Nephron progenitor cell (in vitro differentiated cells): ENCODE results near the gene LINC01488.

Source experiments
- DNase-seq: peaks from one replicate; pipeline ENCODE4 v3.0.0; 2021
- H3K27ac Mint-ChIP-seq: 2 replicates; pipeline ENCODE4 v1.8.0; 2021; ENCODE audit warnings: mild to moderate bottlenecking, moderate library complexity, mixed read lengths
- H3K27me3 Mint-ChIP-seq: 2 replicates; pipeline ENCODE4 v1.8.0; 2021; ENCODE audit warnings: mild to moderate bottlenecking, low read depth, mixed read lengths; ENCODE audit not compliant: poor library complexity
- H3K36me3 Mint-ChIP-seq: 2 replicates; pipeline ENCODE4 v1.8.0; 2021; ENCODE audit warnings: low read depth, mixed read lengths
- H3K4me1 Mint-ChIP-seq: 2 replicates; pipeline ENCODE4 v1.8.0; 2021; ENCODE audit warnings: mixed read lengths
- H3K4me3 Mint-ChIP-seq: 2 replicates; pipeline ENCODE4 v1.8.0; 2021; ENCODE audit warnings: mild to moderate bottlenecking, moderate library complexity, mixed read lengths
- H3K9me3 Mint-ChIP-seq: 2 replicates; pipeline ENCODE4 v1.8.0; 2021; ENCODE audit warnings: mild to moderate bottlenecking, moderate library complexity, mixed read lengths
- CTCF ChIP-seq: fragments of 200-600 bp; sonication (generic); IDR thresholded peaks from 2 replicates; pipeline ENCODE4 v1.5.0; 2021; ENCODE audit warnings: antibody characterized with exemption

The LINC01488 gene

GRCh38 chr11:69436041-69436982, 45.2 kb upstream of the LINC01488 start:
- no peaks in the 10 kb centered on the region for H3K9me3 Mint-ChIP-seq
- no peak overlapping the region for H3K4me3 Mint-ChIP-seq
- H3K27me3 Mint-ChIP-seq, result peaks cover 18% of the 10 kb centered on the region
- H3K4me1 Mint-ChIP-seq, result peaks cover 77% of the 10 kb centered on the region
- no peak for TF ChIP-seq CTCF
- no peak overlapping the region for H3K27ac Mint-ChIP-seq
- DNase-seq, result no peak
- no peaks in the 10 kb centered on the region for H3K36me3 Mint-ChIP-seq

GRCh38 chr11:69437001-69437875, 44.2 kb upstream of the LINC01488 start:
- TF ChIP-seq CTCF, result no peak
- Mint-ChIP-seq H3K27me3 (peaks cover 20% of the 10 kb centered on the region), H3K4me1 (peaks cover 74% of the 10 kb centered on the region), H3K36me3 (no peaks in the 10 kb centered on the region), H3K9me3 (no peaks in the 10 kb centered on the region), H3K4me3 (peak overlapping the region; percentile 56), H3K27ac (peak overlapping the region; percentile 43)
- DNase-seq, result peak; percentile 60

- H3K36me3 Mint-ChIP-seq, result no peaks in the 10 kb centered on the region
- H3K27ac Mint-ChIP-seq, result no peak overlapping the region
Measured at GRCh38 chr11:69437876-69438205, 43.6 kb upstream of the LINC01488 start.

GRCh38 chr11:69438286-69438920, 43.1 kb upstream of the LINC01488 start:
- Mint-ChIP-seq H3K36me3 (no peaks in the 10 kb centered on the region), H3K27me3 (peaks cover 17% of the 10 kb centered on the region), H3K4me3 (no peak overlapping the region), H3K9me3 (no peaks in the 10 kb centered on the region), H3K4me1 (peaks cover 73% of the 10 kb centered on the region), H3K27ac (no peak overlapping the region)
- DNase-seq, result no peak
- no peak for TF ChIP-seq CTCF

More at GRCh38 chr11:69437876-69438205, 43.6 kb upstream of the LINC01488 start:
- Mint-ChIP-seq H3K9me3 (no peaks in the 10 kb centered on the region), H3K4me1 (peaks cover 74% of the 10 kb centered on the region), H3K4me3 (no peak overlapping the region), H3K27me3 (peaks cover 20% of the 10 kb centered on the region)
- no peak for TF ChIP-seq CTCF
- no peak for DNase-seq

- no peaks in the 10 kb centered on the region for H3K9me3 Mint-ChIP-seq
- DNase-seq, result no peak
Measured at GRCh38 chr11:69439127-69439526, 42.3 kb upstream of the LINC01488 start.

More at GRCh38 chr11:69439127-69439526, 42.3 kb upstream of the LINC01488 start:
- no peak overlapping the region for H3K4me3 Mint-ChIP-seq
- no peak for TF ChIP-seq CTCF
- H3K27ac Mint-ChIP-seq, result no peak overlapping the region
- peaks cover 72% of the 10 kb centered on the region for H3K4me1 Mint-ChIP-seq
- no peaks in the 10 kb centered on the region for H3K36me3 Mint-ChIP-seq
- peaks cover 20% of the 10 kb centered on the region for H3K27me3 Mint-ChIP-seq
